SK-N-SH treated with all-trans-retinoic acid at 6 μM for 48 hours (cell line): ENCODE results near the gene PLA2G12B.

Source experiments
- ATAC-seq: fragments of 200-7000 bp; cut with Tn5 transposase; 3 replicates; pipeline ENCODE4 v1.9.1; 2020; ENCODE audit warnings: mild to moderate bottlenecking, moderate library complexity
- BACH2 ChIP-seq: fragments of 250-450 bp; sonication (Bioruptor Pico); IDR thresholded peaks from 2 replicates; pipeline ENCODE4 v1.9.0; 2021; ENCODE audit warnings: mild to moderate bottlenecking, borderline replicate concordance
- CREB5 ChIP-seq: fragments of 250-450 bp; sonication (Bioruptor Pico); IDR thresholded peaks from 2 replicates; pipeline ENCODE4 v1.5.1; 2020; ENCODE audit warnings: low read depth, mild to moderate bottlenecking, moderate library complexity
- CSDC2 ChIP-seq: fragments of 250-450 bp; sonication (Bioruptor Pico); IDR thresholded peaks from 2 replicates; pipeline ENCODE4 v1.5.0; 2020; ENCODE audit warnings: mild to moderate bottlenecking, moderate library complexity
- CSRNP3 ChIP-seq: fragments of 250-450 bp; sonication (Bioruptor Pico); IDR thresholded peaks from 2 replicates; pipeline ENCODE4 v1.5.1; 2021; ENCODE audit warnings: mild to moderate bottlenecking, moderate library complexity
- ESRRG ChIP-seq: fragments of 250-450 bp; sonication (Bioruptor Pico); IDR thresholded peaks from 2 replicates; pipeline ENCODE4 v1.6.1; 2021; ENCODE audit warnings: mild to moderate bottlenecking
- GLIS3 ChIP-seq: fragments of 250-450 bp; sonication (Bioruptor Pico); IDR thresholded peaks from 2 replicates; pipeline ENCODE4 v1.5.0; 2020; ENCODE audit warnings: mild to moderate bottlenecking, moderate library complexity
- ISL1 ChIP-seq: fragments of 250-450 bp; sonication (Bioruptor Pico); IDR thresholded peaks from 2 replicates; pipeline ENCODE4 v2.1.2; 2022; ENCODE audit warnings: mild to moderate bottlenecking, moderate library complexity
- OSR1 ChIP-seq: fragments of 250-450 bp; sonication (Bioruptor Pico); IDR thresholded peaks from 2 replicates; pipeline ENCODE4 v1.8.0; 2022; ENCODE audit warnings: moderate library complexity, mild to moderate bottlenecking, inconsistent platforms
- PATZ1 ChIP-seq: fragments of 250-450 bp; sonication (Bioruptor Pico); IDR thresholded peaks from 2 replicates; pipeline ENCODE4 v1.8.0; 2020; ENCODE audit warnings: mild to moderate bottlenecking, moderate library complexity, borderline replicate concordance
- POU6F1 ChIP-seq: fragments of 250-450 bp; sonication (Bioruptor Pico); IDR thresholded peaks from 2 replicates; pipeline ENCODE4 v1.8.0; 2021; ENCODE audit warnings: low read depth, mild to moderate bottlenecking, moderate library complexity, borderline replicate concordance
- PPARA ChIP-seq: fragments of 250-450 bp; sonication (Bioruptor Pico); IDR thresholded peaks from 2 replicates; pipeline ENCODE4 v1.5.0; 2020; ENCODE audit warnings: mild to moderate bottlenecking, borderline replicate concordance
- RARB ChIP-seq: fragments of 250-450 bp; sonication (Bioruptor Pico); IDR thresholded peaks from 2 replicates; pipeline ENCODE4 v1.8.0; 2021; ENCODE audit warnings: mild to moderate bottlenecking, moderate library complexity
- SNAI2 ChIP-seq: fragments of 250-450 bp; sonication (Bioruptor Pico); IDR thresholded peaks from 2 replicates; pipeline ENCODE4 v1.5.0; 2020; ENCODE audit warnings: mild to moderate bottlenecking, moderate library complexity
- TCF4 ChIP-seq: fragments of 250-450 bp; sonication (Bioruptor Pico); IDR thresholded peaks from 2 replicates; pipeline ENCODE4 v1.8.0; 2021; ENCODE audit warnings: mild to moderate bottlenecking, moderate library complexity, borderline replicate concordance
- TOX ChIP-seq: fragments of 250-450 bp; sonication (Bioruptor Pico); IDR thresholded peaks from 2 replicates; pipeline ENCODE4 v1.8.0; 2021; ENCODE audit warnings: mild to moderate bottlenecking, moderate library complexity, borderline replicate concordance
- TSHZ2 ChIP-seq: fragments of 250-450 bp; sonication (Bioruptor Pico); IDR thresholded peaks from 2 replicates; pipeline ENCODE4 v1.5.0; 2020; ENCODE audit warnings: mild to moderate bottlenecking, moderate library complexity
- ZC3H10 ChIP-seq: fragments of 250-450 bp; sonication (Bioruptor Pico); IDR thresholded peaks from 2 replicates; pipeline ENCODE4 v1.5.1; 2021; ENCODE audit warnings: mild to moderate bottlenecking, moderate library complexity
- ZFP3 ChIP-seq: fragments of 250-450 bp; sonication (Bioruptor Pico); IDR thresholded peaks from 2 replicates; pipeline ENCODE4 v1.5.0; 2020; ENCODE audit warnings: mild to moderate bottlenecking, moderate library complexity
- ZFP30 ChIP-seq: fragments of 450-650 bp; formaldehyde crosslinking; IDR thresholded peaks from 2 replicates; pipeline ENCODE4 v1.5.0; 2022; ENCODE audit warnings: mild to moderate bottlenecking, moderate library complexity
- ZNF565 ChIP-seq: fragments of 450-650 bp; formaldehyde crosslinking; conservative IDR thresholded peaks from 2 replicates; pipeline ENCODE4 v1.5.0; 2020; ENCODE audit warnings: low read depth, mild to moderate bottlenecking, moderate library complexity
- ZNF70 ChIP-seq: fragments of 450-650 bp; formaldehyde crosslinking; IDR thresholded peaks from 2 replicates; pipeline ENCODE4 v1.5.0; 2020; ENCODE audit warnings: mild to moderate bottlenecking, moderate library complexity
- ZNF8 ChIP-seq: fragments of 450-650 bp; formaldehyde crosslinking; IDR thresholded peaks from 2 replicates; pipeline ENCODE4 v1.5.0; 2020; ENCODE audit warnings: mild to moderate bottlenecking, moderate library complexity

PLA2G12B gene

GRCh38 chr10:72889391-72889831 is 65.2 kb downstream of the PLA2G12B start:
- no peak for ATAC-seq
- TF ChIP-seq TSHZ2 (CRISPR knock-in tag) (no peak), CREB5 (no peak), TCF4 (CRISPR knock-in tag) (no peak), PATZ1 (CRISPR knock-in tag) (no peak), ZNF70 (CRISPR knock-in tag) (no peak), ZFP30 (CRISPR knock-in tag) (no peak), ZC3H10 (no peak), GLIS3 (CRISPR knock-in tag) (no peak), PPARA (CRISPR knock-in tag) (no peak), ZNF565 (CRISPR knock-in tag) (no peak), RARB (no peak), CSDC2 (CRISPR knock-in tag) (no peak), ZNF8 (no peak), OSR1 (CRISPR knock-in tag) (no peak), ISL1 (CRISPR knock-in tag) (no peak), ZFP3 (CRISPR knock-in tag) (no peak), BACH2 (CRISPR knock-in tag) (no peak)
- TF ChIP-seq, all 23 proteins: peak for 0

- TF ChIP-seq CREB5: no peak
- no peak for TF ChIP-seq TSHZ2 (CRISPR knock-in tag)
- no peak for TF ChIP-seq ZNF70 (CRISPR knock-in tag)
- no peak for TF ChIP-seq ZFP30 (CRISPR knock-in tag)
- TF ChIP-seq ESRRG (CRISPR knock-in tag): no peak
- no peak for TF ChIP-seq POU6F1 (CRISPR knock-in tag)
- no peak for TF ChIP-seq SNAI2 (CRISPR knock-in tag)
- TF ChIP-seq PPARA (CRISPR knock-in tag): no peak
- TF ChIP-seq BACH2 (CRISPR knock-in tag): no peak
- no peak for TF ChIP-seq RARB
- no peak for TF ChIP-seq PATZ1 (CRISPR knock-in tag)
- no peak for TF ChIP-seq TCF4 (CRISPR knock-in tag)
- no peak for TF ChIP-seq TOX (CRISPR knock-in tag)
- TF ChIP-seq CSRNP3 (CRISPR knock-in tag): no peak
- TF ChIP-seq CSDC2 (CRISPR knock-in tag): no peak
- ATAC-seq: no peak
These were observed 66.4 kb downstream of the PLA2G12B start for GRCh38 chr10:72888151-72888638.
